ELF-1 (cell line): ENCODE results near the gene DAB1.

ENCODE experiments used
- DNase-seq: peaks from one replicate; pipeline ENCODE4 v3.0.0-alpha.2; 2016; ENCODE audit warnings: low read depth, low spot score

Gene DAB1

GRCh38 chr1:57082711-57083439, 341.0 kb downstream of the DAB1 start:
- no peak for DNase-seq

DNA sequence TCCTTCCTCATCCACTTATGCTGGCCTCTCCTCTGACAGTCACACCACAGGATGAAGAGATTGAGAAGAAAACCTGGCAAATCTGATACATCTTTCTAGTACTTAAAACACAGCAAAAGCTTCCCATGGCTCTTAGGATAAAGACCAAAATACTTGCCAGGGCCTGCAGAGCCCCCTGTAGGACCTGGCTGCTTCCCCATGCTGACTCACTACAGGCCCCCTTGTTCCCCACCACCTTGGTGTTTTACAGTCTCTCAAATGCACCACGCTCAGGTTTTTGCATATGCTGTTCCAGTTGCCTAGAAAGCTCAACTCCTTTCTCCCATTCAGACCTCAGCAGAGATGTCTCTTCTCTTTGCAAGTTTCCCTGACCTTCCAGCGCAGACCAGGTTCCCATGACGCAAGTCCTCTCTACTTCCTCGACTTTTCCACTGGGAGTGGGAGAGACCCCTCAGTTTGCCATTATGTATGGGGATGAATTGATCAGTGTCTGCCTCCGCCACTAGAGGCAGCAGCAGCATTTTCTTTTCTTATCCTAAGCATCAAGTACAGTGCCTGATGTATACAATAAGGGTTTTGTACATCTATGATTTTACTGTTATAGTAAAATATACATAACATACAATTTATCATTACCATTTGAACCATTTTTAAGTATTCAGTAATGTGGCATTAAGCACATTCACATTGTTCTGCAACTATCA, 344.3 kb downstream of the DAB1 start:
- DNase-seq, result peak; percentile 8

DNA sequence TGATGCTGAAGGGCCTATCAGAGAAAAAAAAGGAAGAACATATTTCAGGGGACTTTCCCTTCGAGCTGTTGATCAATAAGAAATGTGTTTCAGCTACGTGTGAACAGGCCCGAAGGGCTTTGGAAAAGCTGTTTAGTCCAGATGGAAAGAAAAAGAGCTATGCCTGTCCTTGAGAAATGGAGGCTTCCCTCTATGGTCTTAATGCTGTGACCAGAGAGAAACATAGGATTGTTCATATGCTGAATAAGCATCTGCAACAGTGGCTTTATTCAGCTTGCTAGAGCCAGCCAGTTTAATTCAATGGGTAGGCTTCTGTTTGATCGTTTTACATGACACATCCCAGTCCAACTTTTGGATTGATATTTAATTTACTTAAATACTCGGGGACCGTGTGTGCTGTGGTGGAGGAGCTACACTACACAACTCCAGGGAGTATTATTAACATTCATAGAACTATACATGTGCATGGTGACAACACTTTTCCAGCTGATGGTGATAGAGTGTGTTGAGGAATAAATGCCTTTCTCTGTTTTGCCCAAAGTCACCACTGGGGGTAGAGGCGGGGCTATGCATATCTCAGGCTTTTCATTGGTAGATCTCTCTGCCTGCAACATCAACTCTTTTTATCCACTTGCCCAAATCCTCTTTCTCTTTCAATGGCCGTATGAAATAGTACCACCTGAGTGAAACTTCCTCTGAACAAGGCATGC, 351.3 kb downstream of the DAB1 start:
- no peak for DNase-seq

DNA sequence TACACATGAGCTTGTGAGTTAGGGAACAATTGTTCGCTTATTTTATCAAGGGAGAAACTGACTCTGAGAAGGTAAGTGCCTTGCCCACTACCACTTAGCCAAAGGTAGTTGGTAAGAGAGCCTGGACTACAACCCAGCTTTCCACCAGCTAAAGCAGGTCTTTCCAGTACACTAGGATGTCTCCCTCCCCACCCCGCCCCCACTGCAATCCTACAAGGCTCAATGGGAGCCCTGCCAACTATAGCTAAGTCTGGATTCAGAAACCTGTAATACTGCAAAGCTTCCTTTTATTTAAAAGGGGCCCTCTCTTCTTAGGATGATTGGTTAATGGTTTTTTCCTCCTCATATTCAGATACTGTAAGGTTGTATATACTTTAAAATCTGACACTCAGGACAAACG, 356.0 kb downstream of the DAB1 start:
- DNase-seq, result no peak

DNA sequence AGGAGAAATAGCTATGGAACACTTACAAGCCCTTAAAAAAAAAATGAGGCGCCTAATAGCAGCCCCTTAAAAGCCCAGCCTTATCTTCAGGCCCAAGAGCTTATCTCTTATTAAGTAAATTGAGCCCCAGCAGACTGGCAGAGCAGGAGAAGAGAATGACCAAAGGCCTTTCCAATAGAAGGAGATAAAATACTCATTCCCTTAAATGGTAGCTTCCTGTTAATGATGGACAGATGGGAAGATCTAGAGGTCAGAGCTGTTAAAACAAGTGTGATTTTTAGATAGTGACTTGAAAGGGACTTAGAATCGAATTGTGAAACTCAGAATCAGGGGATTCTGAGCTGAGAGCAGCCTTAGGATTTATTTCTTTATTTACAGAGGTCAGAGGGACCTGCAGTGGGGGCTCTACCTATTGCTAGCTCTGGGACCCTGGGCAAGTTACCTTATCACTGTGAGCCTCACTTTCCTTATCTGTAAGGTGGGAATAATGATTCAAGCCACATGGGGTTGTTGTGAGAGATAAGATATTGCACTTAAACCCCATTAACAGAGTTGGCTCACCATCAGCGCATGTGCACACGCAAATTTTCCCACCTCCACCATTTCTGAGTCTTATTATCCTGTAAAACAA, 356.8 kb downstream of the DAB1 start:
- peak; percentile 5 for DNase-seq

DNA sequence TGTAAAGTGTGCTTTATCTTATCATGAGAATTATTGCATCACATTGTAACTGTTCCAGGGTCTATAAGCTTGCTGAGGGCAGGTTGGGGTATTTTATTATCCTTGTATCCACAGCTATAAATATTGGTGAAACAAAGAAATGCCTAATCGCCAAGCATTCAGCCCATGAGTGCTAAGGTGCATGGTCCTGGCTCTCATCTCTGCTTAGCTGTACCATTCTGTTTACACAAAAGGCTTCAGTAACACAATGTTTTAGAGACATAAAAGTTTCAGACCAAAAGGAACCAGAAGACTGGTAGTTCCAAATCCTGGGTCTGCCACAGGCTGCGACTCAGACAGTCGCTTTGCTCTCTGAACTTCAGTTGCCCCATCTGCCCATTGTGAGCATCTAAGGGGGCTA, 358.4 kb downstream of the DAB1 start:
- no peak for DNase-seq

- no peak for DNase-seq
Observed at GRCh38 chr1:57064379-57065140, 359.3 kb downstream of the DAB1 start.

GRCh38 chr1:57063406-57064125, 360.3 kb downstream of the DAB1 start:
- no peak for DNase-seq

DNA sequence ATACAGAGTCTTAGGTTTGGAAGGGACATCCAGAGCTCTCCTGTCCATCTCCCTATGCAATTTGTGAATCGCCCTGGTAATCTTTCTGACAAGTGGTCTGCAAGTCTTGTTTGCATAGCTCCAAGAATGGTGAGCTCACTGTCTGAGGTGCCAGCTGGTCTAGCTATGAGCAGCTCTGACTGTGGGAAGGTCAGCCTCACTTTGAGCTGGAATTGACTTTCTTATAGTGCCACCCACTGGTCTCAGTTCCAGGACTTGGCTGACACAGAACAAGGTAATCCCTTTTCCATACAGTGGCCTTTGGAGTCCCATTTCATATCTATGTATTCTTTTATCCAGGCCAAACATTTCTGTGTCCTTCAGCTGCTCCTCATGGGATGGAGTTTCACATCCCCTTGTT, 362.5 kb downstream of the DAB1 start:
- no peak for DNase-seq

- DNase-seq, result no peak
Observed at GRCh38 chr1:57060451-57060850, 363.4 kb downstream of the DAB1 start.

- no peak for DNase-seq
Observed at GRCh38 chr1:57058652-57059501, 365.0 kb downstream of the DAB1 start.

- DNase-seq, result no peak
Observed at GRCh38 chr1:57048856-57049255, 375.0 kb downstream of the DAB1 start.

- DNase-seq, result no peak
Observed at GRCh38 chr1:57046462-57046861, 377.4 kb downstream of the DAB1 start.

DNA sequence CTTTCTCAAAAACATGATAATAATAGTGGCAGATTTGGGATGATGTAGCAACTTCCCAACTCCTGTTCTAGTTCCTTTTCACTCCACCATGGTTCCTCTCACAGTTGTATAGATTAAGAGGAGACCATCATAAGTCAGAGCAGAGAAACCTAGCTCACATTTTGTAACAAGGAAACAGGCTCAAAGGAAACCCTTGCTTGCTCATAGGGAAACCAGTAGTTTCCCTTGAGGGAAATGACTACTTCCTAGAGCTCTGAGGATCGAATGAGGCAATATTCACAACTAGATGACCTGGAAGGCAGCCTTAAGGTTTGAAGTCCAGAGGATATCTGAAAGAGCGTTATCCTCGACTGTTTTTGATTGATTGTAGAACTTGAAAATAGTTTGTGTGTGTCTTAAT, 382.0 kb downstream of the DAB1 start:
- DNase-seq, result no peak

DNA sequence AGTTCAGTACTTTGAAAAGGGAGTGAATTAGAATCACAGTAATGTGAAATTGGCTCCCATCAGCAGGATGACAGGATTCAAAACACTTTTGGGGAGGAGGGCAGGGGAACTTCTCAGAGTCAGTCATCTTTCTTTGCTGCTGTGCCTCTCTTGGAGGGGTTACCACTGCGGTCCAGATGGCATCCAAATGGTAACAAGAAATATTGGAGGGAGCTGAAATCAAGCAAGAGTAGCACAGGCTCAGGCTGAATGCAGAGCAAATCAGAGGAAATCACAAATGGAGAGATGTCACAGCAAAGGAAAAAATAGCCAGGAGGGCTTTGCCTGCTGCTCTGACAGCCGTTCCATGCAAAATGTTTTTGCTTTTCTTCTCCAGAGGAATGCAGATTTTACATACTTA, 383.0 kb downstream of the DAB1 start:
- no peak for DNase-seq

DNA sequence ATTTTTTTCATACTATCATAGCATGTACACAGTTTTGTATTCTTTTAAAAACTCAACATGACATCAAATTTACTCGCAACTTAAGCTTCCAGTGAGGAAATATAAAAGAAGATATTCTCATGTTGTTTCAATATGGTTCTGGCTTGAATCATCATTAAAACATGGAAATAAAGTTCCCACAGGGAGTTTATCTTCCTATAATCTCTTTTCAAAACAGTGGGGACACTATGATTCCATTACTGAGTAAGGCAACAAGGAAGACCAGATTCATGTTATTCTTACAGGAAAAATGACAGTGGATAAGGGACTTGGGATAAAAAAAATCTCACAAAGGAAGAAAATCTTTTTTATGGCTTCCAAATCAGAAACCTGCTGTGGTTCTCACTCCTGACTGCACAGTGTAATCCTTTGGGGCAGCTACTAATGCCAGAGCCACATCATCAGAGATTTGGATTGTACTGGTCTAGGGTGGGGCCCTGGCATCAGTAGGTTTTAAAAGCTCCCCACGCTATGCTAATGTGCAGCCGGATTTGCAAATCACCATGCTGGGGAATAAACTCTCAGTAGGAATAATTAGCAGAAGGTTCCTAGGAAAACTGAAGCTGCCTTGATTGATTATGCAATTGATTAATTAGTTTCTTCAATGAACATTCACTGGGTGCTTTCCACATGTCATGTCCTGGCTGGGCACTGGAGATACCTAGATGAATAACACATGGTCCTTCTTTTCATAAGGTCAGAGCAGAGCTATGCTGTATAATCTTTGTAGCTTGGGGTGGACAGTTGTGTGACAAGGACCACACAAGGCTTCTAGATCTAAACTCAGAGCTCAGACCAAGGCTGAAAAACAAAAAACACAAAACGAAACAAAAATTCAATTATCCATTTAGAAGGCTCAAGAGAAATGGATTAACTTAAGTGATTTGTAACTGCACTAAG, 386.9 kb downstream of the DAB1 start:
- no peak for DNase-seq

DNA sequence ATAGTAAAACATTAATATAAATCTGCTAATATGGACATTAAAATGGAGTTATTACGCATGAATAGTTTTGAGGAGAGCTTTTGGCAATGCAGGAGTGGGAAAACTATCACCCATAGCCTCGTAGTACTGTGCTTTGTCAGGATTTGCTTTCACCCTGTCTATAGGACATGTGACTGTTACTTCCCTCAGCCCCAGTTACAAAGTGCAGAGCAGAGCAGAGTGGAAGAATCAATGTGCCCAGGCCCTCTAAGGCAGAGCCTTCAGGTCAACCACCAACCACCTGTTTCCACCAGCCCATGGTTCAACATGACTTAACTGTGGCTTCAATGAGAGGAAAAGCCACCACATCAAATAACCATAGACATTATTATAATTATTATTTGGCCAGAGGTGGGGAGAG, 389.1 kb downstream of the DAB1 start:
- no peak for DNase-seq

GRCh38 chr1:57033222-57034001, 390.4 kb downstream of the DAB1 start:
- no peak for DNase-seq
